ENCODE measurements around the gene RFNG.

The RFNG gene

DNA sequence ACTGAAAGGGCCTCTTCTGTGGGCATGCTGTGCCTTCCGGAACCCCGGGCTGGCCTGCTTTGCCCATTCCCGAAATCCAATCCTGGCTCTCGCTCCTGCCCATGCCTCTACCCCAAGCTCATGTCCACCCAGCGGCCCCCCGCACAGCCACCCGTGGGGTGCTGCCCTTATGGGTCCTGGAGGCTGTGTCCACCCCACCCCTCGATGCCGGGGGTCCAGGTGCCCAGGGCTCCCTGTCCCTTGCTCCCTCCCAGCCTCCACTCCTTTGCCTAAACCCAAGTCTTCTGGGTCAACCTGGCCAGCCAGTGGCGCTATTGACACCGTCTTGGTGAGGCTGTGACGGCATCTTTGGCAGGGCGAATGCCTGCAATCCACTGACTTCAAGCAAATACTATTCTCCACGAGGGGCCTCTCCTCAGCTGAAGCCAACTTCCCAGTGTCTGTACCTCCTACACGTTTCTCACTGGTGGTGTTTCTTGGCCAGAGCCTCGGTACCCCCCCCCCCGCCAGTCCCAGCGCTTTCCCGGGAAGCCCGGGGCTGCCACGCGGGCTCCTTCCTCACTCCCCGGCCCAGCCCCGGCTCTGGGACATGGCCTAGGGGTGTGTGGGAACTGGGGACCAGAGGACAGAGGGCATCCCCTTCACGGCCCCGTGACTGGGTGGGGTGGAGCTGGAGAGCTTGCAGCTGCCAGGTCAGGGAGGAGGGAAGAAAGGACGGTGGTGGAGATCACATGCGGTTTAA, 26.2 kb upstream of the RFNG start:
- DNase-seq, result no peak

DNA sequence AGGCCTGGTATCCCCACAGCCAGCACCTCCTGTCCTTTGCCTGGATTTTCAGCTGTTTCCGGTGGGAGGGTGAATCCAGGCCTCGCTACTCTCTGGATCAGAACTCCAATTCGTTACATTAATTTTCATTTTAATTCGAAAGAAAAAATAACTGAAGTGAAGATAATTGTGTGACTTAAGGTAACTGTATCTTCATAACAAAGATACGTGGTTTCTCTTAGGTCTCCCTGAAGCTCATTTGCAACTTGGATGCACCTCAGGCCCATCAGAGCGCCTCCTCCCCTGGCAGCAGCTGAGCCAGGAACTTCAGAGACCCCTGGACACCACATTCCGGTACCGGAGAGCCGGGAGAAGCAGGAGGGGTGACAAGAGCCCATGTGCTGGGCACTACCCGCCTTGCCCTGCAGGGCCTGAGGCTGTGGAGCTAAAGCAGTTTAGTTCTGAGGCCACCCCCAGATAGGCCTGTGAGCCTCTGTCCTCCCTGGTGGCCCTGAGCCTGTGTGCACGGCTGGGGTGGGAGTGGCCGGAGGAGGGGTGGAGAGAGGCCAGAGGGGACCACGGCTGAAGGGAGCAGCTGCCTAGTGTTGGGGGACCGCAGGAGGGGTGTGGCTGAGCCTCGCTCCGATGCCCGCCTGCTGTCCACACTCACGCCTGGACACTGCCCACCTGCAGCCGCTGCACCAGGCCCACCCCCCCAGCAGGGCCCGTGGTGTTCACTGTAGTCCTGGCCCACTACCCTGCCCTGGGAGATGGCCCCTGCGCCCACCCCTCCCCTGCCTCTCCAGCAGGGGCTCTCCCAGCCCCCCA, 25.4 kb upstream of the RFNG start:
- no peak for DNase-seq

DNA sequence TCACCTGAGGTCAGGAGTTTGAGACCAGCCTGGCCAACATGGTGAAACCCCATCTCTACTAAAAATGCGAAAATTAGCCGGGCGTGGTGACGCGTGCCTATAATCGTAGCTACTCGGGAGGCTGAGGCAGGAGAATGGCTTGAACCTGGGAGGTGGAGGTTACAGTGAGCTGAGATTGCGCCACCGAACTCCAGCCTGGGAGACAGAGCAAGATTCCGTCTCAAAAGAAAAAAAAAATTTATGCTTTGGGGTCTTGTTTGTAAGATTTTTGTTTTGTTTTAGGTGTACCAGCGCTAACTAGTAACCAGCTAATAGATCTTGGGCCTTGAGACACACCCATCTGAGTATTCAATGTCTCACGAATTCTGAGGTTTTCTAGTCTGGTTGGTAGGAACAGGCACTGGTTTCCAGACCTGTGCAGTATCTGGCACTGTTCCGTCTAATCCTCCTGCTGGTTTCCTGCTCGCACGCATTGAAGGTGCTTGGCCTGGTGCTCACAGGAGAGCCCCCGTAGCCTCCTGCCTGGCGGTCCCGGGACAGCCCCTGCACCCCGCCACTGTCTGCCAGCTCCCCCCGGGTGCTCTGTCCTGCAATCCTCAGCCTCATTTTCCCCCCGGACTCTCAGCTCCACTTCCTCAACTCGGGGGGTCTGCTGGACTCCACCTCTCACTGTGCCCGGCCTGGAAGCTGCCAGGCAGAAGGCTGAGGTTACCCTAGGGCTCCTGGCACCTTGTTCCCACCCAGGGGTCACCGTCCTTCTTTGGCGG, 24.6 kb upstream of the RFNG start:
- no peak for DNase-seq

DNA sequence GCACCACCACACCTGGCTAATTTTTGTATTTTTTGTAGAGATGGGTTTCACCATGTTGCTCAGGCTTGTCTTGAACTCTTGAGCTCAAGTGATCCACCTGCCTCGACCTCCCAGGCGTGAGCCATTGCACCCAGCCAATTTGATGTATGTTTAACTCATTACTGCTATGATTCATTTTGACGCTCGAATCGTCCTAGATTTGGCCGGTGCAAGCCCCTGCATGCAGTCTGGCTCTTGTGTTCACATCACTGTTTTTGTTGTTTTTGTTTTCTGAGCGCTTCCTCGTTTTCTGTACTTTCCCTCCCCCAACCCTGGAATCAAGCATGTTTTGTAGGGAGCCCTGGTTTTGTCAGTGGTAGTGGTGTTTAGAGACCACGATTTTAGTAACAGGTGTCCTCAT, 21.8 kb upstream of the RFNG start:
- no peak for DNase-seq

DNA sequence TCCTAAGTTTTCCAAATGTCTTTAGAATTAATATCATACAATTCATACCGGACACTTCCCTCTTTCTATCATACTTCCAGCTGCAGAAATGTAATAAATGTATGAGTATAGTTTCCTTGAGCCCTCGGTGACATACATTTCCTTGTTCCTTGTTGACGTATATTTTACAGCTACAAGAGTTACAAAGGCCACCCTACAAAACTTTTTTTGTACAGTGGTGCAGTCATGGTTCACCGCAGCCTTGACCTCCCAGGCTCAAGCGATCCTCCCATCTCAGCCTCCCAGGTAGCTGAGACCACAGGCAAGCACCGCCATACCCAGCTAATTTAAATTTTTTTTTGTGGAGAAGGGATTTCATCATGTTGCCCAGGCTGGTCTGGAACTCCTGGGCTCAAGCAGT, 21.2 kb upstream of the RFNG start:
- DNase-seq, result no peak

DNA sequence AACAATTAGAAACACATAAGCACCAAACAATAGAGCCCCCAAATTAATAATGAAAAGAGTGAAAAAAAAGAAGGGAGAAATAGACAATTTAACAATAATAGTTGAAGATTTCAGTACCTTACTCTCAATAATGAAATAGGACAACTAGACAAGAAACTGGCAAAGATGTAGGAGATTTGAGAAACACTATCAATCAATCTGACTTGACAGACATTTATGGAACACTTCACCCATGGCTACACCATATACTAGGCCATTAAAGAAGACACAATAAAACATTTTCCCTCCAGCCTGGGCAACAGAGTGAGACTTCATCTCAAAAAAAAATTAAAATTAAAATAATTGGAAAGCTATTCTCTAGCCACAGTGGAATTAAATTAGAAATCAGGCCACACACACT, 19.0 kb upstream of the RFNG start:
- no peak for DNase-seq

DNA sequence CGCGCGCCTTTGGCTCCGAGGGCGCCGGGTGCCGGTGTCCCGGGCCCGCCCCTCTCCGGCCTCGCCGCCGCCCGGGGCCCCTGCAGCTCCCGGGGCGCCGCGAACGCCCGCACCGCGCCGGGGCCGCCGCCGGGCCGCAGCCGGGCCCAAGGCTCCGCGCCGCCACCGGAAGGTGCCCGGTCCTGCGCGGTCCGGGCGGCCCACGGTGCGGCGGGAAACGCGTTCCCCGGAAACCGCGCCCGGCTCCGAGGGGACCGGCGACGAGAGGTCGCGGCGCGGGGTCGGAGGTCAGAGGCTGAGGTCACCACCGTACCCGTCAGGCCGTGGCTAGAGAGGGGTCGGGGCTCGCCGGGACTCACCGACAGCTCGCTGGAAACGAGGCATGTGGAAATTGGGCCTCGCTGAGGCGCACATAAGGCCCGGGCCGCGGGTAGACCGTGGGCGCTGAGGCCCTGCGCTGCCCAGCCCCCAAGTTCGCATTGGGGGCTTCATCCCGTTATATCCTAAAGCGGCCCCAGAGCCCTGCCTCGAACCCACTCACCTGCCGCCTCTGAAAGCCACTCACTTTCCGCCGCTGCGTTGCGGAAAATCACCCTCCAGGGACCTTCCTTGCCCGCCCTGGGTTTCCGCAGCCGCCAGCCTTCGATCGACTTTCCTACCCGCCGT, 14.2 kb upstream of the RFNG start, which contains the start of gene DUS1L:
Gene DUS1L, minus strand, starts transcription at position 167 of the 666 bp plus-strand sequence. CDS start 745 bp downstream, outside the sequence.
- DNase-seq, result peak; percentile 44 to 82 (median 51)

DNA sequence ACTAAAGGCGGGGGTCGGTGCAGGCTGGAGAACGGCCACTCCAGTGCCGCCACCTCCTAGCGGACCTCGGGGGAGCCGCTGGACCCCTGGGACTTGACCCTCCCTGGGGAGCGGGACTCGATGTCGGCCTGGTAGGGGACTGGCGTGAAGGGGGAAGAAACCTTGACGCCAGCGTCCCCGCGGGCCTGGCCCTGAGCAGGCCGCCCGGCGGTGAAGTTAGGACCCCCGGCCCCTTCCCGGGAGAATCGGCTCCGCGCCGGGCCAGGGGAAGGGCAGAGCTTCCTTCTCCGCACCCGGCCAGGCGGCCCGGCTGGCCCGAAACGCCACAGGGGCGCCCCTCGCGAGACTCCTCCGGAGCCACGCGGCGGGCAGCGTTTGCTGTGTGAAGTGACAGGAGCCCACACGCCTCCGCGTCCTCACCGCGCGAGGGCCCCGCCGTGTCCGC, 13.6 kb upstream of the RFNG start:
- no peak for DNase-seq

DNA sequence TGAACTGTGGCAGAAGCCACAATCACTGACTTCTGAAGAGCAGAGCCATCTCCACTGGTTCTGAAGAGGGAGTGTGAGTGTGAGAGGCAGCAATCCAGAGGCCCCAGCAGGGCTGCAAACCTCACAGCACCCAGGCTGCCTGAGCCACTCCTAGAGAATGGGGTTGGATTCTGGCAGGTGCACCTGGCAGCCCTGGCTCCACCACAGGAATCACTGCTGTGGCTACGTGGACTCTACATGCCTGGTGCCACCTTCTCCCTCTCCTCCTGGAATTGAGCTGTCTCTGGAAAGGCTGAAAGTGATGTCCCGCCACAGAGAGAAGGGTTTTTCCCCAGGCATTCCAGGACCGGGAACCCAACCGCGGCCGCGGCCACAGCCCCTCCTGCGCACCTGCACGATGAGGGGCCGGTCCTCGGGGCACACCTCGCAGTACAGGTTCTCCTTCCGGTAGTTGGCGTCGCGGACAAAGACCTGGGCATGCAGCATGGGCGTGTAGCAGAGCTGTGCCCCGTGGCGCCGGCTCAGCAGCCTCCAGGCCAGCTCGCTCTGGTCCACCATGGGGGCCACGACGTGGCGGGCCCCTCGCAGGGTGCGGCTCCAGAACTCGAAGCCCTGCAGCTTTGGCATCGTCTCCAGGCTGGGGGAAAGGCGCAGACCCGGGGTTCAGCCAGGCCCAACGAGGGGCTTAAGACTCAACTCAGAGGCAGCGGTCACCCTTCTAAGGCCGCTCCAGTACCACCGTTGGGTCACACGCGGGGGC, 13.0 kb upstream of the RFNG start:
- DNase-seq, result no peak

DNA sequence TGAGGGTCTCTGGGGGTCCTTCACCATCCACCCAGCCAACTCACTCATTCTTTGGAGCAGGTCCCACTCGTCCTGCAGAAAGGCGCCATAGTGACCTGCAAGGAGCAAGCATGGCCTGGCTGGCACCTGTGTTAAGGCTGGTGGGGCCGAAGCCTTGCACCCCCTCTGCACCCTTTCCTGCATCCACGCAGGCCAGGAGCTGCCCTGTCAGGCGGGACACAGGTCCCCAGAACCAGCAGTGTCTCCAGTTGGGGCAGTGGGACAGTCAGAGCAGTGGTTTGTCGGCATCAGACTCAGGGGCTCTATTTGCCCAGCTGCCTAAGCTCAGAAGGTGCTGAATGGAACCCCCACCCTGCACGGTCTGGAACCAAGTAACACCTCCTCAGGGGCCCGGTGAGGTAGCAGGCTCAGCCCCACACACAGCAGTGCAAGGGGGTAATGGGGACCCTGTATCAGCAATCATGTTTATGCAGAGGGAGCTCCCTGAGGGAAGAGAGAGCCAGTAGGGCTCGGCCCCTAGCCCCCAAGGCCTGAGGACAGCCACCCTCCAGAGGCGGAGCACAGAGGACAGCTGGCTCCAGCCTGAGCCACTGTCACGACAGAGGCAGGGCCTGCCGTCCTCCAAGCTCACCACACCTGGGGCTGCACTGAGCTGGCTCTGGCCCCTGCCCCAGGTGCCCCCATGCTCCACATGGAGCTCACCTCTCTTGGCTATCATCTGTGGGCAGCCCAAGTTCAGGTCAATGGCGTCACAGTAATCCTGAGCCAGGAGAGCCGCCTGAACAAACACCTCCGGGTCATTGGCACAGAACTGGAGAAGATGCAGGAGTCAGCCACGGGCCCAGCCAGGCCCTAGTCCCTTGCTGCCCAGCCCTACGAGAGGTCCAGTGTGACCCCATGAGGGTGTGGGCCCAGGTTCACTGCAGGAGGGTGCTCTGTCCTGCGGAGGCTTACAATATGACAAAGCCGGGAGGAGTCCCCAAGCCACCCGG, 12.1 kb upstream of the RFNG start:
- no peak for DNase-seq

DNA sequence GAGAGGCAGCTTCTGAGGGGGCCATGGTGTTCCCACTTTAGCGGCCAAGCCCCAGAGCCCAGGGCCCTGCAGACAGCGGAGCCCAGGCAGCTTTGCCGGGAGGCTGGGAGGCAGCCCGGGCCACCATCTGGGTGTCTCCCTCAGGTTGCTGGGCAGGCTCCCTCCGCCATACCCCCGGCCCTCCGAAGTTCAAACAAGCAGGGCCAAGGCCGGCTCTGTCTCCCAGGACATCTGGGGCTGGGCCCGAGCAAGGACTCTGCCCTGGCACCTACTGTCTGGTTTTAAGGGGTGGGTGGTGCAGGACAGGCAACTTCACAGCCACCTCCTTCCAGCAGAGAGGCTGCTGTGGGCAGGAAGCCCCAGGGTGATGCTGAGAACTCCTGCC, 11.4 kb upstream of the RFNG start:
- DNase-seq, result no peak

DNA sequence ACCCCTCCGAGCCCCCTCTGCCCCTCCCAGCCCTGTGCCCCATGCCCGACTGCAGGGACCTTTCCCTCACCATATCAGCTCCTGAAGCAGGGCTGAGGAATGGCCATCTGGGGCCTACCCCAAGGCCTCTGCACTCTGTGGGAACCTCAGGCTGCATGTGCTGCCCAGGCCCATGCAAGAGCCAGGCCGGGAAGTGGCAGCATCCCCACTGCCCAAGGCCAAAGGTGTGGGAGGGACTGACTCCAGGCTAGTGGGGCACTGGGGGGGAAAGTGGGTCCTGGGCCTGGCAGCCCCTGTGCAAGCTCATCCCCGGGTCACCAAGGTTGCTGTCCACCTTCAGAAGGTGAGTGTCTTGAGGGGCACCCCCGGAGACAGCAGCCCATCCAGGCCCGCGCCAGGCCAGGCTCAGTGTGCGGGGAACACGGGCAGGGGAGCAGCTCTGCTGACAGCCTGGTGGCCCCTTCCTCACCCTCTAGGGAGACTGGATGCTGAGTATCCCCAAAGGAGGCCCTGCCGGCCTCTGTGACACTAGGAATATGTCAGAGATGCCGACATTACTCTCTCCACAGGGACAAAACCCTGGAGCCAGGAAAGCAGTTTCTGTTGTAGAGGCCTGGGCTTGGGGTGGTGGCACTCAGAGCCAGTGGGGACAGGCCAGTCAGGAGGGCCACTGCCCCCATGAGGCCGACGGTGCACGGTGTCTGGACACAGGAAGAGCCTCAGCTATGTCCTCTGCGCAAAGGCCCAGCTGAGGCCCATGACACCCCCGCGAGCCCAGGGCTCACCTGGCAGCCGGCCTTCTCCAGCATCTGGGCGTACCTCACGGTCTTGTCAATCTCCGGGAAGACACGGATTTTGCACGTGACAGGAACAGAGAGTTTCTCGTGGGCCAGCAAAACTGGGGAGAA, 10.7 kb upstream of the RFNG start:
- DNase-seq, result no peak

DNA sequence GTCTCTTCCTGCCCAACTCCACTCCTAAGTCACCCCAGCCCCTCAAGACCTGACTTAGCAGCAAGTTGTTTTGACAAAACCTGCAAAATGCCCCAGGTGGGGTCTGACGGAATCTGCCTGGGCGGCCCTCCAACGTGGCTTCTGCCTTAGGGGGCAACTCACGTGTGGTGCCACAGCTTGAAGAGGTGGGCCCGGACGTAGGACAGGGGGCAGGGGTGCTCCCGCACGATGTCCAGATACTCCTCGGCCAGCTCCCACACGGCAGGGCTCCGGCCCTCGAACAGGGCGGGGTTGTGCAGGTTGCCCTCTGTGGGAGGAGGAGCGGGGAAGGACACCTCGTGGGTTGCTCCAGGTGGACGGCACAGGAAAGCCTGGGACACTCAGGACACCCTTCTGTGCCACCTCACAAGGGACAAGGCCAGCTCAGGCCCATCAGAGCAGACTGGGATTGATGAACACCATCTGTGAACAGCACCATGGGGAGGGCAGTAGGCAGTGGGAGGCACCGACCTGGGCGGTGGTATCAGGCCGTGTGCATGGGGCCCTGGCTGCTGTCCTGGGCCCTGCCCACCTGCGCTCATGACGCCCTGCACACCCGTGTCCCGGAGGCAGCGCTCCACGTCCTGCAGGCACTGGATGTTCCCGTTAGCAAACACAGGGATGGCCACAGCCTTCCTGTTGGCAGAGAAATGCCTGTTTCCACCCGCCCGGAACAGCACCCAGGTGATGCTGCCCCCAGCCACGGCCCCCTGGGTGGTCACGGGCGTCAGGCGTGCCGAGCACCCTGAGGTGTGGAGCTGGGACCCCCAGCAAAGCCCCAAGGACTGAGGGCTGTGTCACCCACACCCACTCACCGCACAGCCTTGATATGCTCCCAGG, 9.7 kb upstream of the RFNG start:
- no peak for DNase-seq

DNA sequence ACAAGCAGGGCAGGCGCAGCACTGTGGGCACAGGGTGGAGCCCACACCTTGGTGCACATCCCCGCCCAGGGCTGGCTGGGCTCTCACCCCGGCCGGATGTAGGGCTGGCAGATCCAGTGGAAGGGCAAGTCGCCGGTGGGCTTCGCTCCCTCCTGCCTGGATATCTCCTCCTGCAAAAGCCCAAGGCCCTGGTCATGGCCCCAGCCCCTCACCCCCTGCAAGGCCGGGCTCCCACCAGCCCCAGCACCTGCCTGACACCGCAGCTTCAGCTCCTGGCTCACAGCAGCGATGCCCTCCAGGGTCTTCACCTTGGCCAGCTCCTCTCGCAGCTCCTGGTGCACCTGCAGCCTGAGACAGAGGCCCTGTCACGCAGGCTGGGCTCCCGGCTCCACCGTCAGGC, 9.0 kb upstream of the RFNG start:
- no peak for DNase-seq

DNA sequence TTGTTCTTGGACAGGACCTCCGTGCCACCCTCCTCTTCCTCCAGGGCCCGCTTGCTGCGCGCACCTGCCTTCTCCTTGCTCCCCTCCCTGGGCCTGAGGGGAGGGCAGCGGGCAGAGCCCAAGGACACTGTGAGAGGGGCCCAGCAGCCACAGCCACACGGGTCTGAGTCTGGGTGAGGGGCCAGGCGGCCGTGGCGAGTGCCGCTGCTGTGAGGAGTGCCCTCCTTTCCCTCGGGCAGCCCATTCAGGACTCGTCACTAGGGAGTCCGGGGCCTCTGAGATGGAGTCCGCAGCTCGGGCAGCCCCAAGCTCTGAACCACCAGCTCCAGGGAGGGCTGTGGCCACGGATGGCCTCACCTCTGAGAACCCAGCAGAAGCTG, 8.4 kb upstream of the RFNG start:
- DNase-seq, result no peak

DNA sequence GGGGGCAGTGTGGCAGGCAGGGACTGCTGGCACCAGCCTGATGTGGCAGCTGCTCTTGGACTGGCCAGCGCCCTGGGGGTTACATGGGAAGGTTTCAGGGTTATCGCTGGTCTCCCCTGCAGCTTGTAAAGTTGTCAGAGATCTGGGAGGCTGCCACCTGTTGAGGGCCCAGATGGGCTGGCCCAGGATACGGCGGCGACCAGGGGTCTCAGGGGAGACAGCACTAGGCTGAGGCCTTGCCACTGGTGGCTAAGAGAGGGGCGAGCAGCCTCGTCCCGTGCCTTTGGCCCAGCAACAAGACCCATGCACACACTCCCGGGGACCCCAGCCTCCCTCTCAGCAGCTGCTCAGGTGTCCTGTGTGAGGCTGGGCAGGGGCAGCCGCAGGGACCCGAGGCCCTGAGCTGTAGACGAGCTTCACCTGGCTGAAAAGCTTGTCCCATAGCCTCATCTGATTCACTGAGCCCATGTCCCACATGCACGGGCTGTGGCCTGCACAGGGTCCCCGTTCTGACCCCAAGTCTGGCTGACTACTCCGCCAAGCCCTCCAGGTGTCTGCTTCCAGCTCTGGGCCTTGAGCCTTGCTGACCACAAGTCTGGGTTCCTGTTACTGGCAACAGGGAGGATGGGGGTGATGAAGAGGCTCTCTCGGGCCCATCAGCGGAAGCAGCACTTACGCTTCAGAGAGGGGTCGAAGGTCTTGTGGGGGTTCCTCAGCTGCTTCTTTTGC, 7.8 kb upstream of the RFNG start:
- DNase-seq, result no peak

DNA sequence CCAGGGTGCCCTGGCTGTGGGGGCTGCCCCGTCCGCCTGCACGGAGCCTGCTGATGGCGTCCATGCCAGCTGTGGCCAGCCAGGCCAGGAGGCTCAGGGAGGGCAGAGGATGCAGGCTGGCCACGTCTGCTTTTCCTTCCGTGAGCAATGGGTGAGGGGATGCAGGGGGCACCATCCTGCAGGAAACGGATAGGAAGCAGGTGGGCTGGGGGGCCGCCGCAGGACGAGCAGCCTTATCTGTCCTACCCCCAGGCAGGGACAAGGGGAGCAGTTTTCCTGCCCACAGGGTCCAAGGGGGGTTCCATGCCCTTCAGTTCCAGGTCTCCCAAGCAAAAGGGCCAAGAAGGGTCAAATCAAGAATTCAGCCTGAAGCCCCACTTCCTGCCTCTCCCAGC, 7.2 kb upstream of the RFNG start:
- DNase-seq, result no peak
